ENCODE results near the gene PFN3. TPM values are rescaled to one million over a fixed set of nuclear protein-coding genes. Genes with fewer than 3 reads are reported as not detected.
A peak's percentile ranks its signal among the peaks of the same experiment; 100 is the strongest.

The PFN3 gene
- total and polyA plus RNA-seq, 2 of the 4 experiments (the other 2 are of a cell fraction): not detected

GRCh38 chr5:177363565-177363964 is 36.9 kb downstream of the PFN3 start:
- H4K20me1 ChIP-seq (ENCODE audit: insufficient read depth, low read length): no peaks in the 10 kb centered on the region
- no peak overlapping the region for H3K18ac ChIP-seq (ENCODE audit: low read depth, low read length)
- H4K5ac ChIP-seq (ENCODE audit: low read depth, low read length): no peak overlapping the region
- no peak for ATAC-seq (ENCODE audit: low read depth)
- H3K27me3 ChIP-seq (ENCODE audit: control insufficient read depth, insufficient read depth, low read length): peaks cover 19% of the 10 kb centered on the region
- TF ChIP-seq USF2 (IDR thresholded peaks at IDR 0.05; ENCODE audit: low read depth, low read length) (no peak), RAD21 (IDR thresholded peaks at IDR 0.05; ENCODE audit: low read length) (no peak)
- DNase-seq: no peak
- H3K4me1 ChIP-seq (ENCODE audit: control insufficient read depth, insufficient read depth, low read length): peaks cover 9% of the 10 kb centered on the region; the same call in 1 of the 2 replicates
- no peak overlapping the region for H3K27ac ChIP-seq (ENCODE audit: insufficient read depth, low read length)
- H3K4ac ChIP-seq (ENCODE audit: low read depth, low read length): no peak overlapping the region
- no peak overlapping the region for H4K91ac ChIP-seq (ENCODE audit: insufficient read depth, low read depth, low read length)
- no peak overlapping the region for H2BK20ac ChIP-seq (ENCODE audit: low read depth, low read length)
- H2BK120ac ChIP-seq (ENCODE audit: low read depth, low read length): no peak overlapping the region
- H3K4me3 ChIP-seq (ENCODE audit: insufficient read depth, low read depth, low read length): no peak overlapping the region
- H3K9me1 ChIP-seq (ENCODE audit: insufficient read depth, low read length): no peaks in the 10 kb centered on the region
- no peak overlapping the region for H3K23ac ChIP-seq (ENCODE audit: low read depth, low read length)
- H4K8ac ChIP-seq (ENCODE audit: low read depth in 2 of 2, low read length in 2 of 2): no peak overlapping the region
- dilution Hi-C loops (cut with HindIII; ENCODE audit: low sequenced_read_pairs, unreplicated experiment): no loop called here
- ChIA-PET CTCF (no interaction called here), POLR2A (ENCODE audit: unreplicated experiment) (no interaction called here)
- H3K9ac ChIP-seq (ENCODE audit: low read depth, low read length): no peak overlapping the region
- H3K9me3 ChIP-seq (ENCODE audit: control insufficient read depth, insufficient read depth, low read length): no peaks in the 10 kb centered on the region
- peak overlapping the region; percentile 89 for H2AFZ ChIP-seq (replicated peaks; ENCODE audit: low read length, poor library complexity)
- no peak overlapping the region for H2BK5ac ChIP-seq (ENCODE audit: low read depth, low read length, poor library complexity, severe bottlenecking)
- intact Hi-C loops (cut with micrococcal nuclease): no loop called here
- H2AK5ac ChIP-seq (ENCODE audit: low read depth, low read length): no peak overlapping the region
- H3K36me3 ChIP-seq (ENCODE audit: control insufficient read depth, insufficient read depth, low read length): no peaks in the 10 kb centered on the region
- BruUV-seq (replicated peaks): no TSS peak
- H3K4me2 ChIP-seq (ENCODE audit: low read depth, low read length): peak overlapping the region; percentile 57
- H2AK9ac ChIP-seq (replicated peaks; ENCODE audit: low read depth, low read length, poor library complexity): no peak overlapping the region
- H3K79me1 ChIP-seq (ENCODE audit: low read depth in 1 of 2, low read length in 2 of 2): no peaks in the 10 kb centered on the region
- no peak overlapping the region for H3K56ac ChIP-seq (ENCODE audit: extremely low read depth, insufficient read depth, low read length)
- H3K14ac ChIP-seq (replicated peaks; ENCODE audit: low read depth, low read length): no peak overlapping the region
- WGBS, 2 experiments (ENCODE audit: extremely low coverage in 2 of 2, insufficient read length in 1 of 2): no CpG with 5 or more reads among the region's 10 CpGs
- no peak overlapping the region for H2BK15ac ChIP-seq (ENCODE audit: low read depth, low read length)
- in situ Hi-C loops (cut with MboI; ENCODE audit: low sequenced_read_pairs): no loop called here

Data from IMR-90 (cell line).